Activated CD8-positive, alpha-beta memory T cell treated with anti-CD3 and anti-CD28 coated beads for 4 hours (primary cell): ENCODE data around the gene IRGQ.
A peak's percentile ranks its signal among the peaks of the same experiment; 100 is the strongest.
"Not testable (repeated sequence)": the region's sequence is repeated elsewhere in the genome, so short reads cannot be mapped to it uniquely, and the experiment has no call there.

Source experiments
- DNase-seq, 2 donors: peaks; one replicate each; pipeline ENCODE4 v3.0.0-alpha.2; 2020; ENCODE audit warnings: low read depth in 2 of 2

Gene IRGQ

DNA sequence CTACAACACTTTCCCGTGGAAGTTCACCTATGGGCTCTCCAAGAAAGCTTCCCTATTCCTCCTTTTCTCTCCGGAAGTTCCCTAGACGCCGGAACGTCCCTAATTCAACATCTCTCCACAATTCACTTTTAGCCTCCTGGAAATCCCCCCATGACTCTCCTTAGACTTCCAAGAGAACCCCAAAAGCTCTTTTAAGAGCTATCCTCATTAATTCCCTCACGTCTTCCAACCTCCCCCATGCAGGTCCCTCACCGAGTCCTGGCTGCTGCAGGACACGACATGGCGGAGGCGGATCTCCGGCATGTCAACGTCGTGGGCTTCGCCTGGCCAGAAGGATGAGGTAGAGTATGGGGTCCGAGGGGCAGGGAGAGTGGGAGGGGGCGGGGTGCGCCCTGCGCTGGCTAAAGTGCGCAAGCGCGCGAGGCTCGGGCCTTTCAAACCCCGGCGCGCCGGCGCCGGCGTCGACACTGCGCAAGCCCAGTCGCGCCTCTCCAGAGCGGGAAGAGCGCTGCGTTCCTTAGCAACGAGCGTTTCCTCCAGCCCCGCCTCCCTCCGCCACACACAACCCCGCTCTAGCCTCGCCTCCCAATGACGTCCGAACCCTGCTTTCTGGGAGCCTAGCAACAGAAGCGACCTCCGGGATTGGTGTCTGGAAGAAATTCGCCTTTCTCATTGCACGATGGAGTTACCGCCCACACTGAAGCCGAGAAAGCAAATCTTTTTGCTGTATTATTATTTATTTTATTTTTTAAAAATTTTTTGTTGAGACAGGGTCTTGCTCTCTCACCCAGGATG is 20.6 kb downstream of the IRGQ start, which contains the start of the genes PINLYP and XRCC1:
Gene PINLYP, plus strand, starts transcription at position 646 of the 795 bp plus-strand sequence. CDS start 1,391 bp downstream, outside the sequence.
Gene XRCC1, minus strand, starts transcription at position 372 of the 795 bp plus-strand sequence. Its CDS starts 69 bp downstream, at position 303.
- peak; percentile 90 to 92 for DNase-seq

DNA sequence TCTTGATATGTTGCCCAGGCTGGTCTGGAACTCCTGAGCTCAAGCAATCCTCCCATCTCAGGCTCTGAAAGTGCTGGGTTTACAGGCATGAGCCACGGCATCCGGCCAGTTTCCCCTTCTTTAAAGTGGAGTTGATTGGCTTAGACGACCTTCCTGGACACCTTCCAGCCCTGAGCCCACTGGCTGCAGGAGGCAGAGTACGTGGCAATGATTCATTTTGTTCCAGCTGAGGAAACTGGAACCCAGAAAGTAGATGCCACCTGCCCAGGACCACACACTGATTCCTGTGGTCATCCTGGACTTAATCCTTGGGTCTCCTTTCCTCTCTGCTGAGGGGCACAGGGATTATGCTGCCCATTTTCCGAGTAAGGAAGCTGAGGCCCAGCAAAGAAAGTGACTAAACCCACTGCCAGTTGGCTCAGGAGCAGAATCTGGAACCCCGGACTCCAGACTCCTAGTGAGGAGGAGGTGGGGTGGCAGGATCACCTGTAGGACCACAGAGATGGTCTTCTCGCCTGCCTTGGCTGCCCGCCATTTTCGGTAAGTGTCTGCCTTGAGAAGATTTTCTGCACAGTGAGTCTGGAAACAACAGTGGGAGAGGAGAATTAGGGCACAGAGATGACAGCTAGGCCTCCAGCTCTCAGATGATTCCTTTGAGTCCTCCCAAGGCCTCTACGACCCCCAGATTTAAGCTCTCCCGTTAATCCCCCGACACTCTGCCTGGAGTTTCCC is 21.3 kb downstream of the IRGQ start:
- no peak for DNase-seq

DNA sequence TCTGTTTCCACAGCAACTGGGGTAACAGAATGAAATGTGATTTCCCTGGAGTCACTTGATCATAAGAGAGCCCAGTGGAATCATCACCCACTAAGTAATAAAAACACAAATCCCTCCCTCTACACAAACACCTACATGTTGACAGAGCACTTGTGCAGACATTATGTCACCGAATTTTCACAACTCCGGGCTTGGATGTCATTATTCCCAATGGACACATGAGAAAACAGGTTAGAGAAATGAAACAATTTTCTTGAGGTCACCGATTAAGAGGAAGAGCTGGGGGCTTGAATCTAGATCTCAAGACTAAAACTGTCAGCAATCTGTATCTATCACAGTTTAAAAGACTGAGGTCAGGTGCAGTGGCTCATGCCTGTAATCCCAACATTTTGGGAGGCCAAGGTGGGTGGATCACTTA is 23.8 kb downstream of the IRGQ start:
- no peak for DNase-seq

DNA sequence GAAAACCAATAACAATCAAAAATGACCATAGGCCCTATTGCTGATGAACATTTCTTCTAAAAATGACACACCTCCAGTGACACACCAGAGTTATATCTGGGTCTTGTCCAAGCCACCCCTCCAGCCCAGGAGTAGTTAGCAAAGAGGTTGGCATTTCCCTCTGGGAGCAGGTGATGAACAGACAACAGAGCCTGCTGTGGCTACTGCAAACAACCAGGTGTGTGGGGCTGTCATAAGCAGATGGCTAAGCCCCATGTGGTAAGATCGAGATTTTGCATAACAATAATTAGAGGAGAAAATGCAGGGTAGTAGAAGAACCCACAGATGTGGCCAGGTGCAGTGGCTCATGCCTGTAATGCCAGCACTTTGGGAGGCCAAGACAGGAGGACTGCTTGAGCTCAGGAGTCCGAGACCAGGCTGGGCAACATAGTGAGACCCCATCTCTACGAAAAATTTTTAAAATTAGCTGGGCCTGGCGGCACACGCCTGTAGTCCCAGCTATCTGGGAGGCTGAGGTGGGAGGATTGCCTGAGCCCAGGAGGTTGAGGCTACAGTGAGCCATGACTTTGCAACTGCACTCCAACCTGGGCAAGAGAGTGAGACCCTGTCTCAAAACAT is 25.7 kb downstream of the IRGQ start:
- no peak for DNase-seq

DNA sequence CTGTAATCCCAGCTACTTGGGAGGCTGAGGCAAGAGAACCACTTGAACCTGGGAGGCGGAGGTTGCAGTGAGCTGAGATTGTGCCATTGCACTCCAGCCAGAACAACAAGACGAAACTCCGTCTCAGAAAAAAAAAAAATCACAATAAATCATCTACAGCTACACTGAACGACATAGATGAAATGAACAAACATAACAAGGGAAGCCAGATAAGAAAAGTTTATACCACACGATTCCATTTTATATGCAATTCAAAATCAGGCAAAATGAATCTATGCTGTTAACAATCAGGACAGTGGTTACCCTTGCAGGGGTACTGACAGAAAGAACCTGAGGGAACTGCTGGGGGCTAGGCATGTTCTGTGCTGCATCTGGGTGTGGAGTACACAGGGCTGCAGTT is 26.3 kb downstream of the IRGQ start:
- no peak for DNase-seq

DNA sequence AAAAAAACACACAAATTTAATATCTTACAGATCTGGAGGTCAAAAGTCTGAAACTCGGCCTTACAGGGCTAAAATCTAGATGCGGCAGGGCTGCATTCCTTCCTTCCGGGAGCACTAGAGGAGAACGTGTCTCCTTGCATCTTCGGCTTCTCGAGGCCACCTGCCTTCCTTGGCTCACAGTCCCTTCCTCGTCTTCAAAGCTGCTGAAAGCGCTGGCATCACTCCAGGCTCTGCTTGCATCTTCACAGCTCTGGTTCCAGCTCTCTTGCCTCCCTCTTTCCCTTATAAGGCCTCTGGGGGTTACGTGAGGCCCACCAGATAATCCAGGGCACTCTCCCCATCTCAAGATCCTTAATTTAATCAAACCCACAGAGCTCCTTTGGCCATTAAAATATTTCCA is 31.1 kb downstream of the IRGQ start:
- no peak for DNase-seq

DNA sequence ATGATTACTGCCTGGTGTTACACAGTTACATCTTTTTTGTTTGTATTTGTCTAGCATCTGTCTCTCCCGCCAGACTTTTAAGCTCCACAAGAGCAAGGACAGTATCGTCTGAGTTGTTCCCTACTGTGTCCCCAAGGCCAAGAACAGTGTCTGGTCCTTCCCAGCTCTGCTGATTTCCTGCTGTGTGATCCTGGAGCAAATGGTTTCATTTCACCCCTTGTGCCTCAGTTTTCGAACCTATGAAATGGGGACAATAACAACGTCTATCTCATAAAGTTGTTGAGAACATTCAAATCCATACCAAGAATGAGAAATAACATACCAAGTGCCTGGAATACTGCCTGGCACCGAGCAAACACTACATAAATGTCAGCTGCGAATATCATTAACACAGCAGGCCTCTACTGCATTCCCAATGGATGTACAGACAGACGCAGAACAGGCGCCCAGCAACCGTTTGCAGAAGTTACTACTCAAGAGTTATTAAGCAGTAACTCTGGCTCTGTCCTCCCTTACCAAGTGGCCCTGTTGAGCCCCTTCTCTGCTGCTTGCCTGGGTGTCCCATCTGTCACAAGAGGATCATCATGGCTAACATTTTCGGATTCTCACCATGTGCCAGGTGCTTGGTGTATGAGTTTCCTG is 32.0 kb downstream of the IRGQ start:
- DNase-seq = no peak

DNA sequence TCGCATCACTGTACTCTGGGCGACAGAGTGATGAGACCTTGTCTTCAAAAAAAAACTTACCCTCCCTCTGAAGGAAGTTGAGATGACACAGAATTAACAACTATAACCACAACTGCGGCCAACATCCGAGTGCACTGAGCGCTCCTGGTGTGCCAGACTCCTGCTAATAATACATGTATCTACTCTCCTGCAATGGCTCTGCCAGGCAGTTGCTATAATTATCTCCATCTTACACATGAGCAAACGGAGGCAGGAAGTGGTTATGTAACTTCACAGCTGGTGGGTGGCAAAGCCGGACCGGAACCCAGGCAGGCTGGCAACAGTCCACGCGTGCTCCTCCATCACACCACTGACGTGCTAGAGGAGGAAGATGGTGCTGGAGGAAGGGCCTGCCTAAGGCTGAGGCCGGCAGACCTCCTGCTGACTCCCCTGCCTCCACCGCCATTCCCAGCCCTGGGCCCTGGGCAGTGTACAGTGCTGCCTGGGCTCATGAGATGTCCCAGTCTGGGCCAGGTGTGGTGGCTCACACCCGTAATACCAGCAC is 33.2 kb downstream of the IRGQ start:
- peak; percentile 54 to 66 for DNase-seq

DNA sequence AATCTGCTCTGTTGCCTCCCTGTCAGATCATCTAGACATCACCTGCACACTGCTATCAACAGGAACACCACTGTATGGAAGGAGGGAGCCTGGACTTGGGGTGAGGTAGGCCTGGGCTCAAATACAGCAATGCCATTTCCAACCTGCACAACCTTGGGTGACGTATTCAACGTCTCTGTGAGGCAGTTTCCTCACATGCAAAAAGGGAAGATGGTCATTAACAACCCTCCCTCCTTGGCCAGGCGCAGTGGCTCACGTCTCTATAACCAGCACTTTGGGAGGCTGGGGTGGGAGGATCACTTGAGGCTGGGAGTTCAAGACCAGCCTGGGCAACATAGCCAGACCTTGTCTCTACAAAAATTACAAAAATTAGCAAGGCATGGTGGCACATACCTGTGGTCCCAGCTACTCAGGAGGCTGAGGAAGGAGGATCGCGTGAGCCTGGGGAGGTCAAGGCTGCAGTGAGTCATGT is 33.7 kb downstream of the IRGQ start:
- no peak for DNase-seq

DNA sequence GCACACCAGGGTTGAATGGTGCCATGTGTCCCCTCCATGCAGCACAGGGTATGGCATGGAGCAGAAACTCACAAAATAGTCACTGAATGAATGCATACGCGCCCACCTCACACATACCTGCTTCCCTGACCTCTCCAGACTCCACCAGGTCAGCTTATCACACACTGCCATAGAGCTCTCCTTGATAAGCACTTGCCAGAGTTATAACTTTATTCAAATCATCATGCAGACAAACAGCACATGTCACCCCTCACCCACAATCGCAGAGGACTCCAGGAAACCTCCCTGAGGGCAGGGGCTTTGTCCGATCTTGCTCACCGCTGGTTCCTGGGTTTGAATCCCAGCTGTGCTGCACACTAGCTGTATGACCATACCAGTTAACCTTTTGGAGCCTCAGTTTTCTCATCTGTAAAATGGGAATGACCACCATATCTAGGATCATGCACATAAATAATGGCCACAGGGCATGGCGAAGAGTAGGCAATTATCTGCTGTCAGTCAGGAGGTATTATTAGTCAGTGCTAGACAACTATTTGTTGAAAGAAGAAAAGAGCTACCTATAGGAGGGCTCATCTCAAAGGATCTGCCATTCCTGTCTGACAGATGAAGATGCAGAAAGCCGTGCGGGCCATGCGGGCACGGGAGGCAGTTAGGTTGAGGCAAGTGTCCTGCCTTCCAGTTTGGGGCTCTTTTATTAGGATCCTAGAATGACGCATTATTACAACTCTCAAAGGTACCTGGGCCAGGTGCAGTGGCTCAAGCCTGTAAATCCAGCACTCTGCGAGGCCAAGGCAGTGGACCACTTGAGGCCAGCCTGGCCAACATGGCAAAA is 34.6 kb downstream of the IRGQ start:
- no peak for DNase-seq

DNA sequence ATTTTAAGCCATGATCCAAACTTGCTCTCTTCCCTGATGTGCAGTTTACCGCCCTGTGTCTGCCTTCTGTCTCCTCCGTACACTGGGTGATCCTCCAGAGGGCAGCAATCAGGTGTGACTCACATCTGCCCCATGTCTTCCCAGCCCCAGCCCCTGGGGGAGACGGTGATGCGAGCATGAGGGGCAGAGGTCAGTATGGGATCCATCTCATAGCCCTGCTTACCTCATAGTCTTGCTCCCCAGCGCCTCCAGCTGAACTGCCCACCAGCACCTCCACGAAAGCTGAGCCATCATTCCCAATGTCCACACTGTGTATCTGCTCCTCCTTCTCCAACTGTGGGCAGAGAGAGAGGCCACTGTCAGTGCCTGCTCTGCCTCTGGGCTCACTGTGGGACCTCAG is 35.2 kb downstream of the IRGQ start:
- no peak for DNase-seq

DNA sequence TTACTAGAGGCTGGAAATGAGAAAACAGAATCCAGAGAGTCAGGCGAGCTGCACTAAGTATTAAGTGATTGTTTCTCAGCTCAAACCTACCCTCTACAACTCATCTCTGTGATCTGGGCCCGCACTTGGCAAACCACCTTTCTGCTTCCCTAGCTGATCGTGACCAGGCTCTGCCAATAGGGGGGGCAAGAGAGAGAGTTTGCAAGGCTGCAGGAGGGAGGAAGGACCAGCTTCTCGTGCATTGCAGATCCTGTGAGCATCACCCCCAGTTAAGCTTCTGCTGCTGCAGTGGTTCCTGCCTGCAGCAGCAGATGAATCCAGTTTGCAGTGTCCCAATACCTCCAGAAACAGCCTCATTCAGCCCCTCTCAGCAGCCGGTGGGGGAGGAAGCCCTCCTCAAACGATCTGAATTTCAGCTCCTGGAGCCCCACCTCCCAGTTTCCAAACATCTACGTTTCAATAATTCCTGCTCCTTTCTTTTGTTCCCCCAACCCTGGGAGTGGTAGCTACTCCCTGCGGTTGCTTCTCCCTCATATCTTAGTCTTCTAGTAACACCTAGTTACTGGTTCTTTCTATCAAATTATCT is 40.7 kb downstream of the IRGQ start:
- DNase-seq = peak; percentile 67 to 72

DNA sequence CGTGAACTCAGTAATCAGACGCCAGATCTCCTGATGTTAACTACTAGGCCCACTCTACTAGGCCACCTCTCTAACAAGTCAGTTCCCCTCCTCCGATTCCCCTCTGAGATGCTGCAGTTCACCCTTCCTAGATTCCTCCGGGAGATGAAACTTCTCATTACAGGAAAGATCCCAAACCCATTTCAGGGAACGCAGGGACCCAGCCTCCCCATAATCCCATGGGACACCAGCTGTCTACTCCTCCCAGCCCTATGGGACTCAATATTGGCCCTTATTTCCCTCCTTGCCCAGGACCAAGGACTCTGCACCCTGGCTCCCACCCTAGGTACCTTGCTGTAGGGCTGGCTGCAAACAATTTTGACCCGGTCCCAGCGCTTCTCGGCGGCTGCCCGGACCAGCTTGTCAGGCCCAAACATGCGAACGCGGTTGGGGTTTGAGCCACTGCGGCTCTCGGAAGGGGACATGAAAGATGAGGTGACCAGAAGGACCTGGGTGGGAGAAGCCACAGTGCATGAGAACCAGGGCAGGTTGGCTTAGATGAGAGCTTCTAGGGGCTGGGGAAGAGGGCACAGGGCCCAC is 41.5 kb downstream of the IRGQ start:
- DNase-seq = no peak

DNA sequence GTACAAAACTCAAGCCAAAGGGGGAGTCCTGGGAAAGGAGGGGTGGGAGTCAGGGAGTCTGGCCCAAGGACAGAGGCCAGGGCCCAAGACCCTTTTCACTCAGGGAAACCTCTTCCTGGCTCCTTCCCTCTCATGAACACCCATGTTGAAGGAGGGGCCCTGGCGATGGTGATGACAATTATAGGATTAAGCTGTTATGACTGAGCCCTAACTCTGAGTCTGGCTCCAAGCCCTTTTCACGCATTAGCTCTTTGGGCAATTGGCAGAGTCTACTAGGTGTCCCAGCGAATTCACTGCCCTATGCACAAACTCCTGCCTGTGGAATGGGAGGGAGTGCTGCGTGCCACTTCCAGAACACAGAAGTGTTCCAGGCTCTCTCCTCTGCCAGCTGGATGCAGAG is 42.3 kb downstream of the IRGQ start:
- DNase-seq = no peak

DNA sequence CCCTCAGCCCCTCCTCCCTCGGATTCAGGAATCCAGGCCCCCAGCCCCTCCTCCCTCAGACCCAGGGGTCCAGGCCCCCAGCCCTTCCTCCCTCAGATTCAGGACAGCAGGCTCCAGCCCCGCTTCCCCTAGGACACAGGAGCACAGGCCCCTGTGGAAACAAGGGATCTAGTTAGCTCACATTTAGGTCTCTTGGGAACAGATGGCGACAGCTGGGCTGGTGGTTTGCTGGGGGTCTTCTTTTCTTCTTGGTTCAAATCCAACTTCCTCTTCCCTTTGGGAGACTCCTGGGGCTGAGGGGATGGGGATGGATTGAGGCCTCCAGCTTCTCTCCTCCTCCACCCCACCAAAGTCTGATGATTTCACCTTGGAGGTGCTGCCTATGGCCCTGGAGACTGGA is 43.3 kb downstream of the IRGQ start:
- DNase-seq = no peak

DNA sequence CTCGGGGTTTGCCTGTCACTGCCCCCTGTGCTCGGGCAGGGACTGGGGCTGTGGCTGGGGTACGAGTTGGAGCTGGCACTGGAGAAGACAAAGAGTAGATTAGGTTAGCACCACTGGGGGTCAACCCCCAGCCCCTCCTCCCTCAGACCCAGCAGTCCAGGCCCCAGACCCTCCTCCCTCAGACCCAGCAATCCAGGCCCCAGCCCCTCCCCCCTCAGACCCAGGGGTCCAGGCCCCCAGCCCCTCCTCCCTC is 43.8 kb downstream of the IRGQ start:
- DNase-seq = no peak

DNA sequence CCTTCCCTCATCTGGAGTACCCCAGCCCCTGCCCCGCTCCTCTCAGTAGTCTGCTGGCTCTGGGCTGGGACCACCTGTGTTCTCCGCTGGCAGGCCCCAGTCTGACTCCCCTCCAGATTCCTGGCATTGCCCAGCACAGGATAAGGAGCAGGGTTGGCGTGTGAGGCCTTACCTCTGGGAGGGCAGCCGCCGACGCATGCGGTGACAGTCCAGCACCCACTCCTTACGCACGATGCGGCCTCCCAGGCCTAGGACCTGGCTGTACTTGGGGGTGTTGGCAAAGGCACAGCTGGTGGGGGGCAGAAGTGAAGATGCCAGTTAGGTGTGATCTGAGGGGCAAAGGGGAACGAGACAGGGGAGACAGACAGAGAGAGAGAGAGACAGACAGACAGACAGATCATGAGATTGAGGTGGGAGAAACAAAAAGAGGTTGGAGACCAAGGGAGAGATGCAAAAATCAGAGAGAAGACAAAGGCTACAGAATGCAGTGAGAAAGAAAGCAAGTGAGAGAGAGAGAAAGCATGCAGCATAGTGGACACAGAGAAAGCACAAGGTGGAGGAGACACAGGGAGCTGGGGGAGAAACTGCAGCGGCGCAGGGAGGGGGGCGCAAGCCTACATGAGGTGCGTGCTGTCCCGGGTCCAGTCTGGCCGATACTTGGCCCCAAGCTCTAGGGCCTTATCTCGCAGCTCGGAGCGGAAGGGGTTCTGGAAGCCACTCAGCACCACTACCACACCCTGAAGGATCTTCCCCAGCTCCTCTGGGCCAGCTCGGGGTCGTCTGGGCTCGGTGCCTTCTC is 44.3 kb downstream of the IRGQ start:
- no peak for DNase-seq

DNA sequence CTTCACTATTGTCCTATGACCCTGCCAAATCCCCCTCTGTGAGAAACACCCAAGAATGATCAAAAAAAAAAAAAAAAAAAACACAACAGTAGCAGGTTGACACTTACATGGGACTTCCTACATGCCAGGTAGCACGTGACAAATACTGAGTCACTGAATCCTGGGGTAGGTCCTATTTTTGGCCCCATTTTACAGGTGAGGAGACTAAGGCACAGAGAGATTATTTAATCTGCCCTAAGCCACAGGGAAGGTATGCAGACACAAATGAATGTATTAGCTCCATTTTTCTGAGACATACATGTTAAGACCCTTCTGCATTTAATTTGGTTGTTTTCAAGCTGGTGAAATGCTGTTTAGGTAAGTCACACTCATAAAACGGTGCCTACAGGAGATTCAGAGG is 47.2 kb downstream of the IRGQ start:
- no peak for DNase-seq

DNA sequence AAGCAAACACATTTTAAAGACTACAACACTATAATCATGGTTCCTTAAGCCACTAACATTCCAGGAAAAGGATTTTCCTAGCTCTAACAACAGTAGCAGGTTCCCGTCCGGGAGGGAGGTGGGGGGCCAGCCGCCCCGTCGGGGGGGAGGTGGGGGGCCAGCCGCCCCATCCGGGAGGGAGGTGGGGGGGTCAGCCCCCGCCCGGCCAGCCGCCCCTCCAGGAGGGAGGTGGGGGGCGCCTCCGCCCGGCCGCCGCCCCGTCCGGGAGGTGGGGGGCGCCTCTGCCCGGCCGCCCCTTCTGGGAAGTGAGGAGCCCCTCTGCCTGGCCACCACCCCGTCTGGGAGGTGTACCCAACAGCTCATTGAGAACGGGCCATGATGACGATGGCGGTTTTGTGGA is 48.0 kb downstream of the IRGQ start:
- not testable (repeated sequence) for DNase-seq

DNA sequence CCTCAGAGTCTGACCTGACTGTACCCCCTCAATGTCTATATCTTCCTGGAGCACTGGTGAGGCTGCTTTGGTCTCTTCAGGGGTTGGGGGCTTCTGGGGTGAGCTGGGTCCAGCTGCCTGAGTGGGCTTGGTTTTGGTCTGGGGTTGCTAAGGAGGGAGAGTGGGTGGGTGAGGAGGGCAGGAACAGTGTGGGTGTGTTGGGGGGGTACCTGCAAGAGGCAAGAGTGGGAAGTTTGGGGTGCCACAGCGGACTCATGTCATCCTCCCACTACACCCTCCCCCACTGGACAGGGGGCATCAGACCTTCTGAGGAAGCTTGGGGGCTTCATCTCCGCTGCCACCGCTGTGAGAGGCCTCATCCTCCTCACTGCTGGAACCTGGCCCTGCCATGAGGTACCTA is 49.4 kb downstream of the IRGQ start:
- no peak for DNase-seq
